Fibroblast of lung (primary cell): ENCODE results near the gene KIAA0319L.

Experiments used
- EZH2 ChIP-seq: IDR thresholded peaks from 2 replicates; pipeline ENCODE4 v1.5.1; 2012; ENCODE audit warnings: low read length, control low read depth, mild to moderate bottlenecking; ENCODE audit errors: missing control alignments
- TF ChIP-seq, protein P1 (sequence below), 2 donors: IDR thresholded peaks in 1 of 2; conservative IDR thresholded peaks in 1 of 2; 1 replicate in 1 of 2; 2 replicates in 1 of 2; pipeline ENCODE4 v1.5.1; 2011 to 2012; ENCODE audit warnings: low read length in 2 of 2, control low read depth in 1 of 2, inconsistent platforms in 1 of 2, low read depth in 1 of 2, mild to moderate bottlenecking in 1 of 2

DNA sequence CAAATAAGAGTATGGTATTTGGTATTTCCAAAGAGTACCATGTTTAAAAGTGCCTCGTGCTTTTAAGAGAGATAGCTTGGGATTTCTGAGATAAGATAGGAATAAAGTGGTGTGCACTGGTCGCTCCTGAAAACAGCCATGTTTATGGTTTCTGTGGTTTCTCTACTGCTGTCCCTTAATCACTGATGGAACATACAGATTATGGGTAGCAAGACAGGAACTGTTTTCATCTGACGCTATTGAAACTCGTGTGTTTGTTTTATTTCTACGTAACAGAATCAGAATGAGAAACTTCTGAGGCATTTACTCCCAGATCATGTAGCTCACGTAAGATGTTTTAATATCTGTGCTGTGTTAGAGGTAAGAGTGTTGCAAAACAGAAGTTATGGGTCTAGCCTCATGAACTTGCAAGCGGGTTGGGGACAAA, 126.0 kb downstream of the KIAA0319L start:
- TF ChIP-seq EZH2 = no peak
- TF ChIP-seq, protein P1, sequence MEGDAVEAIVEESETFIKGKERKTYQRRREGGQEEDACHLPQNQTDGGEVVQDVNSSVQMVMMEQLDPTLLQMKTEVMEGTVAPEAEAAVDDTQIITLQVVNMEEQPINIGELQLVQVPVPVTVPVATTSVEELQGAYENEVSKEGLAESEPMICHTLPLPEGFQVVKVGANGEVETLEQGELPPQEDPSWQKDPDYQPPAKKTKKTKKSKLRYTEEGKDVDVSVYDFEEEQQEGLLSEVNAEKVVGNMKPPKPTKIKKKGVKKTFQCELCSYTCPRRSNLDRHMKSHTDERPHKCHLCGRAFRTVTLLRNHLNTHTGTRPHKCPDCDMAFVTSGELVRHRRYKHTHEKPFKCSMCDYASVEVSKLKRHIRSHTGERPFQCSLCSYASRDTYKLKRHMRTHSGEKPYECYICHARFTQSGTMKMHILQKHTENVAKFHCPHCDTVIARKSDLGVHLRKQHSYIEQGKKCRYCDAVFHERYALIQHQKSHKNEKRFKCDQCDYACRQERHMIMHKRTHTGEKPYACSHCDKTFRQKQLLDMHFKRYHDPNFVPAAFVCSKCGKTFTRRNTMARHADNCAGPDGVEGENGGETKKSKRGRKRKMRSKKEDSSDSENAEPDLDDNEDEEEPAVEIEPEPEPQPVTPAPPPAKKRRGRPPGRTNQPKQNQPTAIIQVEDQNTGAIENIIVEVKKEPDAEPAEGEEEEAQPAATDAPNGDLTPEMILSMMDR (conservative IDR thresholded peaks at IDR 0.05 in 1 of 2, IDR thresholded peaks at IDR 0.05 in 1 of 2; ENCODE audit: low read depth in 1 of 2, low read length in 2 of 2) = no peak
